ENCODE measurements around the gene LAMC3.

Gene LAMC3

GRCh38 chr9:130972957-130973685, 35.9 kb upstream of the LAMC3 start:
- Mint-ChIP-seq H3K9me3 (no peaks in the 10 kb centered on the region), H3K4me3 (no peak overlapping the region), H3K4me1 (no peaks in the 10 kb centered on the region), H3K27ac (no peak overlapping the region), H3K36me3 (ENCODE audit: low read depth) (no peaks in the 10 kb centered on the region), H3K27me3 (peaks cover 19% of the 10 kb centered on the region)
- ATAC-seq (no peak), DNase-seq (no peak)

GRCh38 chr9:130973686-130974281, 35.2 kb upstream of the LAMC3 start:
- no peaks in the 10 kb centered on the region for H3K36me3 Mint-ChIP-seq (ENCODE audit: low read depth)
- H3K27ac Mint-ChIP-seq: no peak overlapping the region
- no peaks in the 10 kb centered on the region for H3K4me1 Mint-ChIP-seq
- DNase-seq: no peak
- no peak for ATAC-seq
- no peaks in the 10 kb centered on the region for H3K9me3 Mint-ChIP-seq
- peaks cover 19% of the 10 kb centered on the region for H3K27me3 Mint-ChIP-seq
- H3K4me3 Mint-ChIP-seq: no peak overlapping the region

DNA sequence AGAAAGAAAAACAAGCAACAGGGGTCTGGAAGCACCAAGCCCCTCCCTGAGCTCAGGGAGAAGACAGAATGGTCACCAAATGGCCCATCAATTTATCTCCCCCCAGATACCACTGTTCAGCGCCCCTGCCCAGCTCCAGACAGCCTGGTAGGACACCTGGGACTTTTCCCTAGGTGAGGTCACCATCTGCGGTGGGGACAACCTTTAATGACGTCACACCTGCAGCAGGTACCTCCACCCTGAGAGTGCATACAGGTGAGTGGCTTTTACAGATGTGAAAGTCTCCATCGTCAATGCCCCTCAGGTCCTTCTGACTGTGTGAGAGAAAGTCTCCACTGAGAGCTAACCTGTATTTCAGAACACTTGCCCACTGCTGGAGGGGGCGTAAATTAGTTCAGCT, 34.3 kb upstream of the LAMC3 start:
- Mint-ChIP-seq H3K27ac (no peak overlapping the region), H3K9me3 (no peaks in the 10 kb centered on the region), H3K4me3 (no peak overlapping the region), H3K4me1 (no peaks in the 10 kb centered on the region), H3K27me3 (peaks cover 20% of the 10 kb centered on the region), H3K36me3 (ENCODE audit: low read depth) (no peaks in the 10 kb centered on the region)
- DNase-seq (no peak), ATAC-seq (no peak)

GRCh38 chr9:130975156-130975555, 33.8 kb upstream of the LAMC3 start:
- Mint-ChIP-seq H3K4me1 (no peaks in the 10 kb centered on the region), H3K4me3 (no peak overlapping the region), H3K27ac (no peak overlapping the region), H3K36me3 (ENCODE audit: low read depth) (no peaks in the 10 kb centered on the region), H3K27me3 (peaks cover 20% of the 10 kb centered on the region), H3K9me3 (no peaks in the 10 kb centered on the region)
- ATAC-seq (no peak), DNase-seq (no peak)

DNA sequence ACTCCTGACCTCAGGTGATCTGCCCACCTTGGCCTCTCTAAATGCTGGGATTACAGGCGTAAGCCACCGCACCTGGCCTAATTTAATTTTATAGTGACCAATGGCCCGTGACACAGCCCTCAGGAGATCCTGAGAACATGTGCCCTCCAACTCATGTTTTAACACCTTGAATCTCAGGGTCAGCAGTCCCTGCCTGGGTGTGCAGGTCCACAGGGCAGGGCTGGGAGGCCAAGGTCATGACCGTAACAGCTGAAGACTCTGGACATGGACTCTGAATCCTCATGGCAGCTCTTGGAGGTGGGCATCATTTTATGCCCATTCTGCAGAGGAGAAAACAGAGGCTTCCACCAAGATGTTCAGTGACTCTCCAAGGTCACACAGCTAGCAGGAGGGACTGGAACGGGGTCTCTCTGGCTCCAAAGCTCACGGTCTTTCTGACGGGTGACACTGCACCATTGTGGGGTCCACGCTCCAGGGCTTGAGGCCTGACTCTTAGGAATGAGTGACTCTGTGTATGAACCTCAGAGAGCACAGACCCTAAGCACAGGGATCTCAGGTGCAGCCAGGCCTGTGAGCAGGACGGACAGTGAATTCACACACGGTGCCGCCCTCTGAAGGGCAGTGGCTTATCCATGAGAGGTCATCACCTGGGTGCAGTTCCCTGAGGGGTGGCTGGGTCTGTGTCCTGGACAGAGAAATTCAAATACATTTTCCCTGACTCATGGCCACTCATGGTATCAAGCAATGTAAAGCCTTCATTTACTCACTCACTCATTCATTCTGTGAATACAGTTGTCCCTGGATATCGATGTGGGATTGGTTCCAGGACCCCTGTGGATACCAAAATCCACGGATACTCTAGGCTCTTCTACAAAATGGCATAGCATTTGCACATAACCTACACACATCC, 32.8 kb upstream of the LAMC3 start:
- Mint-ChIP-seq H3K27me3 (peaks cover 20% of the 10 kb centered on the region), H3K27ac (no peak overlapping the region), H3K36me3 (ENCODE audit: low read depth) (no peaks in the 10 kb centered on the region), H3K4me1 (no peaks in the 10 kb centered on the region), H3K9me3 (no peaks in the 10 kb centered on the region), H3K4me3 (no peak overlapping the region)
- ATAC-seq (no peak), DNase-seq (no peak)

DNA sequence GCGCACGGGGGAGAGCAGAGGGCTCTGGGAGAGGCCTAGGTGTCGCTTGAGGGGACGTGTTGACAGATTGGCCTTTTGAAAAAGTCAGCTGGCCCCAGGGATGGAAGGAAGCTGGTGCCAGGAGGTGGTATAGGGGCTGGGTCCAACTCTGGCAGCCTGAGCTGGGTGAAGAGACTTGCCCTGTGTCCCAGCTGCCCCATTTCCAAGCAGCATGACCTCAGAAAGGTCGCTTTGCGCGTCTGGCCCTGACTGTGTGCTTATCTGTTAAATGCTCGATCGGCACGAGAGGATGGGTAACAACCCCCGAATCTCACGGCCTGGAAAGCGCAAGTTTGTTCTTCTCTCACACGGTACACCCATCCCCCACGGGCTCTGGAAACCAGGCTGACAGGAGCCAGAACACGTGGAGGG, 31.2 kb upstream of the LAMC3 start:
- DNase-seq (no peak), ATAC-seq (no peak)
- no peaks in the 10 kb centered on the region for H3K4me1 Mint-ChIP-seq
- H3K4me3 Mint-ChIP-seq: no peak overlapping the region
- H3K36me3 Mint-ChIP-seq (ENCODE audit: low read depth): no peaks in the 10 kb centered on the region
- H3K27ac Mint-ChIP-seq: no peak overlapping the region
- no peaks in the 10 kb centered on the region for H3K9me3 Mint-ChIP-seq
- peaks cover 7% of the 10 kb centered on the region for H3K27me3 Mint-ChIP-seq

GRCh38 chr9:130979591-130980385, 29.2 kb upstream of the LAMC3 start:
- peaks cover 4% of the 10 kb centered on the region for H3K27me3 Mint-ChIP-seq
- no peak overlapping the region for H3K27ac Mint-ChIP-seq
- H3K4me1 Mint-ChIP-seq: no peaks in the 10 kb centered on the region
- no peak overlapping the region for H3K4me3 Mint-ChIP-seq
- H3K36me3 Mint-ChIP-seq (ENCODE audit: low read depth): no peaks in the 10 kb centered on the region
- no peaks in the 10 kb centered on the region for H3K9me3 Mint-ChIP-seq
- no peak for ATAC-seq
- DNase-seq: no peak

- no peak overlapping the region for H3K27ac Mint-ChIP-seq
- ATAC-seq (no peak), DNase-seq (no peak)
- H3K4me3 Mint-ChIP-seq: no peak overlapping the region
- peaks cover 4% of the 10 kb centered on the region for H3K27me3 Mint-ChIP-seq
- H3K9me3 Mint-ChIP-seq: no peaks in the 10 kb centered on the region
- H3K36me3 Mint-ChIP-seq (ENCODE audit: low read depth): no peaks in the 10 kb centered on the region
- no peaks in the 10 kb centered on the region for H3K4me1 Mint-ChIP-seq
These were observed 28.4 kb upstream of the LAMC3 start for GRCh38 chr9:130980526-130980925.

DNA sequence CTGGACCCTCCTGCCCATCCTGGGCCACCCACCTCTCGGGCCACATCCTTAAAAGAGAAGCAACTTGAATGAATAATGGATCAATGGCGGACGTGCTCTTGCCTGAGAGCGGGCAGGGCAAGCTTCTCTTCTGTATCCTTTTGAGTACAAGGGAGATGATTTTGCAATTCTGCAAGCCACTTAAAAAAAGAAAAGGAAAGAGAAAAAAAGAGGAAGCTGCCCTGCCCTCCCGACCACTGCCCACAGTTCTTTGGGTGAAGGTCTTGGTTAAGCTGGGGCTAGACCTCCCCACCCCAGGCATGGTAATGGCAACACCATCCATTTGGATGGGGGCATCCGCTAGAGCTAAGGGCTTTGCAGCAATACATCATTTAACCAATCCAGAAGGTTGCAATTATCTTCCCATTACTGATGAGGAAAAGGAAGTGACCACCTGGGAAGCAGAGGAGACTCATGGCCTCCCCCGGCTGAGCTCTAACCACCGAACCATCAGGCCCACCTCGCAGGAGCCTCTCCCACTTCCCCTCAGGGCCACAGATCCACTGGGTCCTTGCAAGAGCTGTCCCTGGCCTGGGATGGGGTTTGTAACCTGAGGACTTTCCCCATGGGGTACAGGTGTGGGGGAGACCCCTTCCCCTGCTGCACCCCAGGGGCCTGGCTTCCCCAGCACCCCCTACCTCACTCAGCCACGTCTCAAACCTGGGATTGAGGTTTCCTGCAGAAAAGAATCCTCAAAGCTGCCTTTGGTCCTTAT, 27.8 kb upstream of the LAMC3 start:
- H3K36me3 Mint-ChIP-seq (ENCODE audit: low read depth): no peaks in the 10 kb centered on the region
- DNase-seq (no peak), ATAC-seq (no peak)
- H3K27ac Mint-ChIP-seq: no peak overlapping the region
- H3K4me3 Mint-ChIP-seq: no peak overlapping the region
- H3K4me1 Mint-ChIP-seq: no peaks in the 10 kb centered on the region
- no peaks in the 10 kb centered on the region for H3K9me3 Mint-ChIP-seq
- peaks cover 4% of the 10 kb centered on the region for H3K27me3 Mint-ChIP-seq

DNA sequence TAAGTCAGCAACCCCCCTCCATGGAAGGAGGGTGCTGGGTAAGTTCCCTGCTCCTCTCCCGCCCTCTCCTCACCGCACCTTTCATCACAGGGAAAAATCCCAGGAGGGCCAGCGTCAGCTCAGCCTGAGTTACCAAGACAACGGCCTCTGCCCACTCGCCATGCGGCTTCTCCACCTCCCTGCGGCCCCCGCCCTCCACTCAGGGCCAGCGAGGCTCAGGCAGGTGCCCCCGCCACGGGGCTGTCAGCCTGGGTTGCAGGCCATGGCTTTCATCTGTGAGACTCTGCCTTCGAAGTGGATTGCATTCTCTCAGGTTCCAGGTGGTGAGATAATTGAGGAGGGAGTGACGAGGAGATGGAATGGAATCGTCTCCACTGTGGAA, 27.2 kb upstream of the LAMC3 start:
- DNase-seq (no peak), ATAC-seq (no peak)
- Mint-ChIP-seq H3K9me3 (no peaks in the 10 kb centered on the region), H3K4me3 (no peak overlapping the region), H3K27me3 (peaks cover 4% of the 10 kb centered on the region), H3K4me1 (no peaks in the 10 kb centered on the region), H3K36me3 (ENCODE audit: low read depth) (no peaks in the 10 kb centered on the region), H3K27ac (no peak overlapping the region)

DNA sequence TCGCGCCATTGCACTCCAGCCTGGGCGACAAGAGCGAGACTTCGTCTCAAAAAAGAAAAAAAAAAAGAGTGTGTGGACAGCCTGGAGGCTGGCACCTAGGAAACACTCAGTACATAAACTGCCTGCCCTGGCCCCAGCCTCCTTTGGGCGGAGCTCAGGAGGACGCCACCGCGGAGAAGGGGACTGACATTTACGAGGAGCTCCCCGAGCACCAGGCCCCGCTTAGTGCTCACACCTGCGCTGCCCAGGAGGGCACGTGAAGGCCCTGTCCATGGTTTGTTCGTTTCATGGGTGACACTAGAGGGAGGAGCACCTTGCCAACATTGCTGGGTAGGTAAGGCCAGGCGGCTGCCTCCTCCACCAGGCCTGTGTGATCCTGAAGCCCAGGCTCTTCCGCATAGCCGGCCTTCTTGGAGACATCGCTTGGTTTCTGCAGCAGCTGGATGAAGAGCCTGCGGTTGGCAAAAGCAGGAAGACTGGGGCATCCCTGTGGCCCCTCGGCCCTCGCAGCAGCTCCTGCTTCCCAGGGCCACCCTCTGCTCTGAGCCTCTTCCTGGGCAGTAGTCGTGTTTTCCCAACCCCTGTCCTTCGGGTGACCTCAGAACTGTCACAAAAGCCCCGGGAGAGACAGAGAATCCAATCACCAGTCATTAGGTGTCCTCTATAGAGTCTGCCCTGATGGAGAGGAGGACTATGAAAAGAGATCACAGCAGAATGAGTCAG, 26.2 kb upstream of the LAMC3 start:
- Mint-ChIP-seq H3K9me3 (no peaks in the 10 kb centered on the region), H3K4me1 (no peaks in the 10 kb centered on the region), H3K36me3 (ENCODE audit: low read depth) (no peaks in the 10 kb centered on the region), H3K27ac (no peak overlapping the region), H3K27me3 (peaks cover 2% of the 10 kb centered on the region), H3K4me3 (no peak overlapping the region)
- no peak for ATAC-seq
- DNase-seq: no peak

DNA sequence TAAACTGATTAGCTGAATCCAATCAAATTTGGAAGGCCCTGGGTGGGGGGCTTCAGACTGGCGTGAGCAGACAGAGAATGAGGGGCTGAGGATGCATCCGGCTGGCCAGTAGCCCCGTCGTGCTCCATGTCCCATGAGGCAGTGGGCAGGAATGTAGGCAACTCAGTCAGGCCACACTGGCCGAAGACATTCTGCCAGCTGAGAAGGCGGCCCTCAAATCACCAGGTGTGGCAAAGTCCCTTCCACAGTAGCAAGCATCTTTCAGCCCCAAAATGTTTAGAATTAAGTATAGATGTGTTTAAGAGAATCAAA, 25.7 kb upstream of the LAMC3 start:
- H3K27ac Mint-ChIP-seq: no peak overlapping the region
- peaks cover 2% of the 10 kb centered on the region for H3K27me3 Mint-ChIP-seq
- H3K4me3 Mint-ChIP-seq: no peak overlapping the region
- no peaks in the 10 kb centered on the region for H3K9me3 Mint-ChIP-seq
- no peak for ATAC-seq
- DNase-seq: no peak
- no peaks in the 10 kb centered on the region for H3K4me1 Mint-ChIP-seq
- H3K36me3 Mint-ChIP-seq (ENCODE audit: low read depth): no peaks in the 10 kb centered on the region

DNA sequence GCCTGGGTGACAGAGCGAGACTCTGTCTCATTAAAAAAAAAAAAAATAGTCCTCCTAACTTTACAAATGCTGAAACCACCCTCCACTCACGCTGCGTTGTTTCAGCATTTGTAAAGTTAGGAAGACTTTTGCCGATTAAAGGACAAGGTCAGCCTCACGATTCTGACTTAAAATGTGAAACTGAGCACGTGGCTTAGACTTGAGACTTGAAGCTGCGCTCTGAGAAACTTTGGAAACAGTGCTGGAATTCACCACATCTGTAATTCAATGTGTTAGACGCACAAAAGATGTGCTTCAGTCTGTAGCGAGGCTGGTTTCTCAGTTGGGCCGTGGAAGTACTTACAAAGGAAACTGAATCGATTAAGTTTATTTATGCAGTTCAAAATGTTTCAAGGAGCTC, 25.0 kb upstream of the LAMC3 start:
- Mint-ChIP-seq H3K4me1 (no peaks in the 10 kb centered on the region), H3K36me3 (ENCODE audit: low read depth) (no peaks in the 10 kb centered on the region), H3K4me3 (no peak overlapping the region), H3K9me3 (no peaks in the 10 kb centered on the region), H3K27ac (no peak overlapping the region), H3K27me3 (peaks cover 2% of the 10 kb centered on the region)
- DNase-seq (no peak), ATAC-seq (no peak)
